Esophagus squamous epithelium (tissue), 5 donors: ENCODE results near the gene TMEM106B. TPM values are rescaled to one million over a fixed set of nuclear protein-coding genes. Genes with fewer than 3 reads are reported as not detected.

ENCODE experiments used
- DNase-seq: peaks from one replicate; lab custom pipeline; 2025; lab: John Stamatoyannopoulos, UW
- H3K27ac ChIP-seq, 4 donors: fragments of 200-600 bp; sonication (generic); one replicate each; pipeline ENCODE4 v1.5.1; 2016 to 2019; ENCODE audit warnings: mild to moderate bottlenecking in 1 of 4
- H3K27me3 ChIP-seq, 4 donors: fragments of 200-600 bp; sonication (generic); 1 replicate in 3 of 4; 2 replicates in 1 of 4; pipeline versions ENCODE4 v1.5.1 to v1.6.0; 2017 to 2021; ENCODE audit warnings: antibody characterized with exemption in 1 of 4
- H3K36me3 ChIP-seq, 3 donors: fragments of 200-600 bp; sonication (generic); one replicate each; pipeline ENCODE4 v1.5.1; 2016 to 2019
- H3K4me1 ChIP-seq, 3 donors: fragments of 200-600 bp; sonication (generic); one replicate each; pipeline ENCODE4 v1.5.1; 2017 to 2019
- H3K4me3 ChIP-seq, 4 donors: fragments of 200-600 bp; sonication (generic); 1 replicate in 3 of 4; 2 replicates in 1 of 4; pipeline ENCODE4 v1.5.1; 2016 to 2019; ENCODE audit warnings: mild to moderate bottlenecking in 2 of 4, moderate library complexity in 1 of 4
- H3K9me3 ChIP-seq, 3 donors: fragments of 200-600 bp; sonication (generic); one replicate each; pipeline ENCODE4 v1.5.1; 2016 to 2019
- CTCF ChIP-seq, 6 experiments: fragments of 450-650 bp in 4 of 6; fragments of 200-600 bp in 2 of 6; sonication (generic) in 2 of 6; IDR thresholded peaks; one replicate each; pipeline ENCODE4 v1.5.1; 2016 to 2019; ENCODE audit warnings: antibody characterized with exemption in 6 of 6, mild to moderate bottlenecking in 4 of 6, moderate library complexity in 4 of 6
- POLR2A ChIP-seq, 4 donors: fragments of 450-650 bp; IDR thresholded peaks; one replicate each; pipeline ENCODE4 v1.6.1; 2017; ENCODE audit warnings: antibody characterized with exemption in 4 of 4, mild to moderate bottlenecking in 4 of 4, moderate library complexity in 3 of 4
- WGBS, 2 donors: methylation state at CpG; one replicate each; pipeline ENCODE4 v1.1.5; 2018; 5-methylcytosine and 5-hydroxymethylcytosine counted together
- intact Hi-C: fragments of 100-400 bp; cut with DNase I; formaldehyde crosslinking; loops from one replicate; pipeline ENCODE4 v1.15.0; 2022
- total RNA-seq, 4 donors: library from RNA; depleted of rRNA; stranded (reverse); fragments of >200 nt; gene quantifications; one replicate each; pipeline ENCODE4 v1.1.0, GENCODE V29; 2016
- donor health status: DM: yes; HTN: yes; CAD: no.

The TMEM106B gene
- total RNA-seq, 4 donors from 2014 or later, result 17.7 to 47.7 (median 39.7) TPM

- Histone ChIP-seq H3K36me3 (no peaks in the 10 kb centered on the region), H3K27me3 (no peaks in the 10 kb centered on the region), H3K27ac (no peak overlapping the region), H3K4me3 (no peak overlapping the region), H3K4me1 (no peaks in the 10 kb centered on the region), H3K9me3 (peaks cover 0 to 11% (median 5%) of the 10 kb centered on the region in 3 donors)
- DNase-seq, result no peak
- intact Hi-C loops, result no loop called here
- no peak for TF ChIP-seq POLR2A (IDR thresholded peaks at IDR 0.05)
- no peak for TF ChIP-seq CTCF (IDR thresholded peaks at IDR 0.05)
- 83 to 90% methylated on average over 1 of the region's 1 CpG for WGBS, 2 donors
Measured at GRCh38 chr7:12290761-12291160, 79.7 kb downstream of the TMEM106B start.

- TF ChIP-seq CTCF (IDR thresholded peaks at IDR 0.05), result peak in 2 of 6 experiments; percentile 5 to 38
- TF ChIP-seq POLR2A (IDR thresholded peaks at IDR 0.05), result no peak
- intact Hi-C loops, result no loop called here
- no peak overlapping the region for H3K4me3 ChIP-seq
- H3K27ac ChIP-seq, result no peak overlapping the region
- peaks cover 0 to 11% (median 5%) of the 10 kb centered on the region in 3 donors for H3K9me3 ChIP-seq
- WGBS, 2 donors, result 57% methylated on average over 1 of the region's 1 CpG; no CpG with 5 or more reads in 1 of the 2 donors
- H3K36me3 ChIP-seq, result no peaks in the 10 kb centered on the region
- H3K4me1 ChIP-seq, result no peaks in the 10 kb centered on the region
- no peaks in the 10 kb centered on the region for H3K27me3 ChIP-seq
- DNase-seq, result no peak
Measured at GRCh38 chr7:12291870-12292269, 80.8 kb downstream of the TMEM106B start.

Other genes with a start within 250 kb of the TMEM106B start
- 1 to 10 TPM in 2 of 4 donors, under 1 TPM in 2; 0.62 to 2.9 (median 1.2) TPM for gene VWDE, start 192.6 kb downstream of the TMEM106B start, total RNA-seq